GM21717 (cell line): Measurements from ENCODE around the gene PLEKHO1.
"Not testable (repeated sequence)": the region's sequence is repeated elsewhere in the genome, so short reads cannot be mapped to it uniquely, and the experiment has no call there.

Experiments
- ATAC-seq: cut with Tn5 transposase; IDR thresholded peaks from one replicate; pipeline ENCODE4 v1.9.1; 2021; ENCODE audit warnings: mild to moderate bottlenecking, moderate library complexity; ENCODE audit not compliant: unreplicated experiment

PLEKHO1 gene, protein sequence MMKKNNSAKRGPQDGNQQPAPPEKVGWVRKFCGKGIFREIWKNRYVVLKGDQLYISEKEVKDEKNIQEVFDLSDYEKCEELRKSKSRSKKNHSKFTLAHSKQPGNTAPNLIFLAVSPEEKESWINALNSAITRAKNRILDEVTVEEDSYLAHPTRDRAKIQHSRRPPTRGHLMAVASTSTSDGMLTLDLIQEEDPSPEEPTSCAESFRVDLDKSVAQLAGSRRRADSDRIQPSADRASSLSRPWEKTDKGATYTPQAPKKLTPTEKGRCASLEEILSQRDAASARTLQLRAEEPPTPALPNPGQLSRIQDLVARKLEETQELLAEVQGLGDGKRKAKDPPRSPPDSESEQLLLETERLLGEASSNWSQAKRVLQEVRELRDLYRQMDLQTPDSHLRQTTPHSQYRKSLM

DNA sequence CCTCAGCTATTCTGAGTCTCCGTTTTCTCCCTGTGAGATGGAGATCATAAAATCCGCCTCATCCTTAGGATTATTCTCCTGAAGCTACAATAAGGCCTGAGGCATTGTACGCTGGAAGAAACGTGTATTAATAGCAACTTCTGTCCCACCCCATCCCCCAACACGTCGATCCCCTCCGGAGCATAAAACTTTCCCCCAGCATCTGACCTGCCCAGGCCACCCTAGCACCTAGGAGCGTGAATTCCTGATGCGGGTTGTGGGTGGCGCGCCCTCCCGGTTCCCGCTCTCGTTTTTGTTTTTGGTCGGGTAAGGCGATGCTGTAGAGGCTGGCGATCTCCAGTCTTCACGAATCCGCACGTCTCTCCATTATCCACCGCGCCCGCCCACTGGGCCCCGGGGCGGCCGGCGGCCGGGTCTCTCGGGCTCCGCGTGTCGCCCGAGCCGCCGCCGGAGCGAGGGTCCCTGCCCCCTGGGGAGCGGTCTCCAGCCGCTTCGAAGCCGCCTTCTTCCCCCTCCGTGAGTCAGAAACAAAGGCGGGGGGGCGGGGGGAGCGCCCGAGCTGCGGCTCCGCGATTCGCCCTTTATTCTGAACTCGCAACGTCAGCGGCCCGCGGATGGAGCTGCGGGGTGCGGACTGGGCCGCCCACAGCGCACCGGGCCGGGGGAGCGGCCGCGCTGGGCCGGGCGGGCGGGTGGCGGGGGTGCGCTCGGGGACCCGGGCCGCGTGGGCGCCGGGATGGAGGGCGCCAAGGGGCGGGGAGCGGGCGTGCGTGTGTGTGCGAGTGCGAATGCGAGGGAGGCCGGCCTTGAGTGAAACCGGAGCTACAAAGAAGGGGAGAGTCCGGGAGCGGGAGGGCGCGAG is at the start of gene PLEKHO1:
Gene PLEKHO1, plus strand, starts transcription at position 646 of the 862 bp plus-strand sequence. CDS start 342 bp downstream, outside the sequence.
- peak; percentile 38 for ATAC-seq

DNA sequence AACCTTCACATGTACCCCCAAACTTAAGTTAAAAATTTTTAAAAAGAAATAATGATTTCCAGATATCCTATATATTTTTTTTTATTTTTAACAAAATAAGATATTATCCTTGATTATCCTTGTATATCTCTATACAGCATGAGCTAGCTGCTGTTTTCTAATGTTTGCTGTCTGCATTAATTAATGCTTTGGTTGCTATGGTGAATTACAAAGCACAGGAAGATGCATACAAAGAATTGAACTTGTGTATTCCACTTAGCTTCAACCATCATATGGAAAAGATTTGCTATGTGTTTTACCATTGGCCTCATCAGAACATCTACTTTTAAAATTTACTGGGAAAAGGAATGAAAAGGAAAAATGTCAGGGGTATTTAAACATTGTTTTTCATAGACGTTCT is 46.7 kb upstream of the PLEKHO1 start:
- no peak for ATAC-seq

DNA sequence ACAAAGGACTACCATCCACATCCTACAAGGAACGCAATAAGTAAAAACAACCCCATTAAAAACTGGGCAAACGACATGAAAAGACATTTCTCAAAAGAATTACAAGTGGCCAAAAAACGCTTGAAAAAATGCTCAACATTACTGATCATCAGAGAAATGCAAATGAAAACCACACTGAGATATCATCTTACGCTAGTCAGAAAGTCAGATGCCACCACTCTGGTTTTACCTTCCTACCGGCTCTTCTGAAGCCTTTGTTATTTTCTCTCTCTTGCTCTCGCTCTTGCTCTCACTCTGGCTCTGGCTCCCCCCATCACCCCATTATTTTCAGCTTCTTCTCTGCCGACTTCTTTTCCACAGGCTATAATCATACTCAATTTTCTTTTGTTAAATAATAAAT is 43.4 kb upstream of the PLEKHO1 start:
- ATAC-seq: no peak

DNA sequence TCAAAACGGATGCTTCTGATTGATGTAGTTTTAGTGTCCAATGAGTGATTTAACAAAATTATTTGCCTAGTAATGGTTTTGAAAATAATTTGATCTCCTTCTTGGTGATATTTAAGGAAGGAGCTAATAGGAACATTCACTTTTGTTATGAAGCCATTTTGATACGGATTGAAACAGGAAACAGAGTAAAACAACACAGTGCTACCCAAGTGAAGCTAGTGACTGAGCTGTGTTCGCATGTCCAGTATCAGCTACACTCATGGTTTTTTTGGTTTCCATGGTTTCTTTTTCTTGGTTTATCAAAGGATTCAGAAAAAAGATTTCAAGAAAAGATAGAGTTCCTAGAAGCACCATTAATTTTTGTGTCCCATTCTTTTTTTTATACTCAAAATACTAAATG is 40.1 kb upstream of the PLEKHO1 start:
- ATAC-seq: no peak

DNA sequence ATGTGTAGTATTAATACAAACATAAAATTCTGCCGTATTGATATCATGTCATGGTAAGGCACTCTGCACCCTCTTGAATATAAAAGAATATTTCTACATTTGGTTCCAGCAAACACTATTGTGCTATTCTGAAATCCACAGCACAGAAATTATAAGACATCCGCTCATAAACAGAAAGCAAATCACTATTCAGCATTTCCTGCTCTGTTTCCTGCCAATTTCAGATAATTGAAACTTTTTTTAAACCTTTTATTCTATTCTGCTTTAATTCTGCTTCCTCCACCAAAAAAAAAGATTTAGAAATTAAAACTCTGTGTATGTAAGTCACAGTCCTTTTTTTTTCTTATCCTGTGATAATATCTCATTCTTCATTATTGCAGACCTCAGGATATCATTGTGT is 39.6 kb upstream of the PLEKHO1 start:
- ATAC-seq: no peak

DNA sequence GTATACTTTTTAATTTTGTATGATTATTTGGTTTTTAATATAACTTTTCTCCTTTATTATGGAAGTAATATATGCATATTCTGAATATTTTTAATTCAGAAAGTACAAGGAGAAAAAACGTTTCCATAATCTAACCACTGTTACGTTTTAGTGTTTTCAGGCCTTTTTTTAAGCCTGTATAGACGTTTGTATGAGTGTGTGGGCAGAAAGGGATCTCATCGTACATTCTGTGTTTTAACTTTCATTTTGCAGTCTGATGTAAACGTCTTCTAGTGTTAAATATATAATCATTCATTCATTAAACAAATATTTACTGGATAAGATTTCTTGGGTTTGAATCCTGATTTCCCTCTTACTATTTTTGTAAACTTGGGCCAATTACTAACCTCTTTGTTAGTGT is 38.0 kb upstream of the PLEKHO1 start:
- no peak for ATAC-seq

DNA sequence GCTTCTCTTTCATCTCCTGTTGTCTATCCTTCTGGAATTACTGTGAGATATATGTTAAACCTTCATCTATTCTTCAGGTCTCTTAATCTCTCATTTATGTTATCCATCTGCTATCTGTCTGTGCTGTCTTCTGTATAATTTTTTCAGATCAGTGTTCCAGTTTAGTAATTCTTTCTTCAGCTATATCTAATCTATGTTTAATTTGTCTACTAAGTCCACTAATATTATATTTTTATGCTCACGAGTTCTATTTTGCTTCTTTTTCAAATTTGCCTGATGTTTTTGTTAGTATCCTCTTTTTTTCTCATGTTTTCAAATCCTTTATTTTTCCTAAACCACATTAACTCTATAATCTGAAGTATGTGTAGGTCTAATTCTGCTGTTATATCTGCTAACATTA is 34.6 kb upstream of the PLEKHO1 start:
- ATAC-seq: no peak

DNA sequence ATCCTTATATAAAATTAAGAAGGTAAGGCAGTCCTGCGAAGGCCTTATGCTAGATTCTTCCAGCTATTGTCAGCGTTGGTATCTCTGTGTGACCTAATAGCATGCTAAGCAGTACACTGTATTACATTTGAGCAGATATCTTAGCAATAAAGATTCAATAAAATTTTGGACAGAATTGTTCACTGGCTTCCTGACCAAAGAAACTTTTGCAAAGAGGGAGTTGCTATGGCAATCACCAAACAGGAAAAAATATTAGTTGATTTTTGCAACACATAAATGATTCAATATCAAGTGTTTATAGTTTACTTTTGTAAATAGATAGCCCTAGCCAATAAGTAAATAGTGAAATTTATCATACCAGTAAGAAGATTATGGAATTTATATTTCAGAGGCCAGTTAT is 31.0 kb upstream of the PLEKHO1 start:
- ATAC-seq: no peak

DNA sequence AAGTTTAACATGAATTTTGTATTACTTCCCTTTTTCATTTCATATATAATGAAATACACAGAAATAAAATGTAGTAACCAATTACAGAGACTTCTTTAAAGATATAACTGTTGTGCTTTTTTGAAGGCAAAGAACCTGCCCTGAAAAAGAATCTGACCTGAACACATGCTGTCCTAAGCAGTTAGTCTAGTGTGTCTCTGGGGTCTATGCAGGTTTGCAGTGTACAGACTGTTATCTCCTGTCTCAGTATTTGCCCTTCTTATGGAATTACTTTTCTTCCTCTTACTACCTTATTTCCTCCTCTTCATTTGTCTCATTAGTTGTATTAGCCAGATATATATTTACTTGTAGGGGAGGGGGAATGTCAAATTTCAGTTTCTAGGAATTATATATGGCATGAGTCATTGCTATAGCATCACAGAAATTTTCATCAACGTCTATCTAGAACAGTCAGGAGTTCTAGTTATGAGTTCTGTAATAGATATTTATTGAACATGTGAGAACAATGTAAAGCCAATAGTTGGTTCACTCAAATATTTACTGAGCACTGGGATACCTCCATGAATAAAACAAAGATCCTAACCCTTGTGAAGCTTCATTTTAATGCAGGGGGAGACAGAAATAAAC is 28.4 kb upstream of the PLEKHO1 start:
- ATAC-seq: no peak

DNA sequence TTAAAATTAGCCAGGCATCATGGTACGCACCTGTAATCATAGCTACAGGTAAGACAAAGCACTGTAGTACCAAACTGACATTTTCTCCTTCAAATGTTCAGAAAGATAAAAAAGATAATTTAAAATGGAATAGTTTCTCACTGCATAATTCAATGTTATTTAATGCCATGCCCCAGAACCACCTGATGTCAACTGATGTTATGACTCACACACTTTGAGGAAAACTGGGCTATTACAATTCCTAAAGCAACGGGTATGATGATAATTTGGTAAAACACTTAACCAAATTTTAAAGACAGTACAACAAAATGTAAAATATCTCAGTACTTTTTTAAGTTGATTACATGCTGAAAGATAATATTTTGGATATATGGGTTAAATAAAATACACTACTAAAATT is 22.9 kb upstream of the PLEKHO1 start:
- ATAC-seq: no peak

DNA sequence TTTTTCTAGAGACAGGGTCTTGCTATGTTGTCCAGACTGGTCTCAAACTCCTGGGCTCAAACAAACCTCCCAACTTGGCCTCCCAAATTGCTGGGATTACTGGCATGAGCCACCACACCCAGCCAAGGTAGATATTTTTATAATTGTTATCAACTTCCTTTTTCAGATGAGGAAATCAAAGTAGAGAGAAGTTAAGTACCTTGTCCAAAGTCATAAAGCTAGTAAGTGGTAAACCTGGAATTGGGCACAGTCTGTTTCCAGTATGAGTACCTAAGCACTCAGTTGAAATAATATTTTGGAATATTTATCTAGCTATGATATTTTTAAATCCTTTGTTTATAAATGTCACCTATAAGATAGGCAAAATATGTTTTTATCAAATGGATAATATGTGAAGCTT is 22.3 kb upstream of the PLEKHO1 start:
- ATAC-seq: no peak

DNA sequence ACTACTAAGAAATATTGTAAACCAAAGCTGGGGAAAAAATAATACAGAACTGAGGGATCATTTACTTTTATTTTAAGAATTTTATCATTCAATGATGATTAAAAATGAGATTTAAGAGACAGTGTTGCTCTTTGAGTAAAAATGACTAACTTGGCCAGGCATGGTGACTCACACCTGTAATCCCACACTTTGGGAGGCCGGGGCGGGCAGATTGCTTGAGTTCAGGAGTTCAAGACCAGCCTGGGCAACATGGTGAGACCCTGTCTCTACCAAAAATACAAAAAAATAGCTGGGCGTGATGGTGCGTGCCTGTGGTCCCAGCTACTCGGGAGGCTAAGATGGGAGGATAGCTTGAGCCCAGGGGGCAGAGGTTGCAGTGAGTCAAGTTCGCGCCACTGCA is 21.8 kb upstream of the PLEKHO1 start:
- ATAC-seq: no peak

DNA sequence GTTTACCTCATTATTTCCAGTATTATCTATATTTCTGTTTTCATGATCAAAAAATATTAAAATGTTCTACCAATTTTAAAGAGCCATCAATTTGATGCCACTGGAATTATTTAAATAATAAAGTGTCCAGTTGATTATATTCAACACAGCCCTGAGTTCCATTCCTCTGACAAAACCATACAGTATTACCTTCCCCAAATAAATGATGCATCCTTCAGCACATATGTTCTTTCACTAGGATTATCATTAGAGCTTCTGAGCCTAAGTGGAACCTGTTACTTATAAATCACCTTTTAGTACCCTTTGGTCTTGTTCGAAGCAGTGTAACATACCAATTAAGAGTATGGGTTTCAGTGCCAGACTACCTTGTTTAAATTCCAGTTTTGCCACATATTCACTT is 17.3 kb upstream of the PLEKHO1 start:
- ATAC-seq: no peak

DNA sequence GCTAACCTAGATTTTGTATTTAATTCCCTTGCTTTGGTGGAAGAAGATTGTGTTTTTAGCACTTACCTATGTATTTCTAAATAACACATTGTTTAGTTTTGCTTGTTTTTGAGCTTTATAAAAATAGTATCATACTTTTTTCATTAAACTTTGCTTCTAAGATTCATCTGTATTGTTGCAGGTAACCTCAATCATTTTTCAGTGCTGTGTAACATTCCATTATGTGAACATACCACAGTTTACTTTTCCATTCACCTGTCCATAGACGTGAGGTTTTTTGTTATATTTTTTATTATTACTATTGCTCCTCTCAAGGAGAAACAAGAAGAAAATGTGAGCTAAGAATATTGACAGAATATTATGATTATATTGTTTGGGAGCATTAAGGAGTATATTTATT is 15.2 kb upstream of the PLEKHO1 start:
- no peak for ATAC-seq

DNA sequence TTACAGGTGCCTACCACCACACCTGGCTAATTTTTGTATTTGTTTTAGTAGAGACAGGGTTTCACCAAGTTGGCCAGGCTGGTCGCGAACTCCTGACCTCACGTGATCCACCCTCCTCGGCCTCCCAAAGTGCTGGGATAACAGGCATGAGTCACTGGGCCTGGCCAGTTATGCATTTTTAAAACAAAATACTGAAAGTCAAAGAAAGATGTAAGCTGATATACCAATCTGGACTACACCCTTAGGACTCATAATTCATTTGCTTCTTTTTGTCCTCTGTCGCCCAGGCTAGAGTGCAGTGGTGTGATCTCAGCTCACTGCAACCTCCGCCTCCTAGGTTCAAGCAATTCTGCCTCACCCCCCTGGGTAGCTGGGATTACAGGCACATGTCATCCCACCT is 14.3 kb upstream of the PLEKHO1 start:
- ATAC-seq: not testable (repeated sequence)

DNA sequence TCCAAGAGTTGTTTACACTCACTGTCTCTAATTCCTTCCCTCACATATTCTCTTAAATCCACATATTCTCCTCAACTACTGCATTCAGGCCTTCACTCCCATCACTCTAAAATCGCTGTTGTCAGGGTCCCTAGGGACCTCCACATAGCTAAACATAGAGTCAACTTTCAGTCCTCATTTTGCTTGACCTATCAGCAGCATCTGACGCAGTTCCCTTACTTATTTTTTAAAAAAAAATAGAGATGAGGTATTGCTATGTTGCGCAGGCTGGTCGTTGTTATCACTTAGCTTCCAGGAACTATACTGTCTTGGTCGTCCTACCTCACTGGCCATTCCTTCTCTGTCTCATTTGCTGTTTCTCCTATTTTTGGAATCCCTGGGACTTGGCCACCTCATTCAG is 11.7 kb upstream of the PLEKHO1 start:
- no peak for ATAC-seq

DNA sequence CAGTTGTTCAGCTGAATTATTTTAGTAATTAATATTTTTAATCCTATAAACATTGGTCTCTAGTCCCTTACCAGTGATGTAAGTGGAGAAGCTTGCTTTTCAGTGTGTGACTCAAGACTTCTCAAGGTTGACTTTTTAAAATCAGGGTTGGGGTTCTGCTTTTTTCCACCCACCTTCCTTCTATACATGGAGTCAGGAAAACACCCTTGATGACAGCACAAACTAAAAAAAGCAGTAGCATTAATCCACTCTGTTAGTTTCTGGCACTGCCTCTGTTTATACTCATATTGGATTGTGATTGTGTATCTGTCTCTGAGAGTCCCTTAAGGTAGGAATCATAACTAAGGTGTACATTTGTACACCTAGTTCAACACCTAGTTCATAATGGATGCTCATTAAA is 8.3 kb upstream of the PLEKHO1 start:
- no peak for ATAC-seq

DNA sequence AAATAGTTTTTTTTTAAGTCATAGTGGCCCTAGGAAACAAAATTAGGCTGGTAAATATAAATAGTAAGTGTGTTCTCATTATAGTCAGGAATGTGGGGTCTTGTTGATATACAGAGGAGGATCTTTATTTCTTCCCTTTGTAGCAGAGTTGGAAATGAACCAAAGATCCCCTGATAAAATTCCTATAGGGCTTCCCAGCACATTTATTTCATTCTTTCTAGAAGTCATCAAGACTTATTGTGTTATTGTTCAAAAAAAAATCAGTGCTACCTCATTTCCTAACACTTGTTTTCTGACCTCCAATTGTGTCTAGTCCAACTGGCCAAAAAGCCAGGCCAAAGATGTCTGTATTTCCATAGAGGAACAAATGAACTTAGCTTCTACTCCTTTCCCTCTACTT is 7.6 kb upstream of the PLEKHO1 start:
- no peak for ATAC-seq

DNA sequence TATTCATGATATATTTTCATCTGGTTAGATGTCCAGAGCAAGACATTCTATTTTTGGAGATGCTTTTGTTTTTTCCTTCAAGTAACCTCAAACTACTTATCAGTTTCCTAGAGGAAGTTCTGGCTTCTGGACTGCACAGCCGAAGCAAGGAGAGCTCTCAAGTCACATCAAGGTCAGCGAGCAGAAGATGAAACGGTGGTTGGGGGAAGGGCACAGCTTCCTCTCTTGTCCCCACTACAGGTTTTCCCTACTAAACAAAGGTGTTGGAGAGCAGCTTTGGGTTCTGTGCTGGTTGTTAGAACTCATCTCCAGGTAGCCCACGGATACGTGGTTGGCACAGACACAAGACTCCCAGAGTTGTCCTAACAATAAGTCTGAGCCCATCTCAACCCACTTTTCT is 5.1 kb upstream of the PLEKHO1 start:
- no peak for ATAC-seq

DNA sequence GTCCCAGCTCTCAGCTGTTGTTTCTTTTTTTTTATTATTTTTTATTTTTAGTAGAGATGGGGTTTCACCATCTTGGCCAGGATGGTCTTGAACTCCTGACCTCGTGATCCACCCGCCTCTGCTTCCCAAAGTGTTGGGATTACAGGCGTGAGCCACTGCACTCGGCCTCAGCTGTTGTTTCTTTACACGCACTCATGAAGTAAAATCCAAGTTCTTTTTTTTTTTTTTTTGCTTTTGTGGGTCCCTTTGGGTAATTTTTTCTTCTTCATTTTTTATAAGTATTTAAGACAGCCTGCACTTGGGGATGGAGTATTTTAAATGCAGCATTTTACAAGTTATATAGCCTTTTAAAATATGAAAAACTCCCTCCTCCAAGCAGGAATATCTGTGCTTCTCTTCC is 3.7 kb upstream of the PLEKHO1 start:
- ATAC-seq: not testable (repeated sequence)

DNA sequence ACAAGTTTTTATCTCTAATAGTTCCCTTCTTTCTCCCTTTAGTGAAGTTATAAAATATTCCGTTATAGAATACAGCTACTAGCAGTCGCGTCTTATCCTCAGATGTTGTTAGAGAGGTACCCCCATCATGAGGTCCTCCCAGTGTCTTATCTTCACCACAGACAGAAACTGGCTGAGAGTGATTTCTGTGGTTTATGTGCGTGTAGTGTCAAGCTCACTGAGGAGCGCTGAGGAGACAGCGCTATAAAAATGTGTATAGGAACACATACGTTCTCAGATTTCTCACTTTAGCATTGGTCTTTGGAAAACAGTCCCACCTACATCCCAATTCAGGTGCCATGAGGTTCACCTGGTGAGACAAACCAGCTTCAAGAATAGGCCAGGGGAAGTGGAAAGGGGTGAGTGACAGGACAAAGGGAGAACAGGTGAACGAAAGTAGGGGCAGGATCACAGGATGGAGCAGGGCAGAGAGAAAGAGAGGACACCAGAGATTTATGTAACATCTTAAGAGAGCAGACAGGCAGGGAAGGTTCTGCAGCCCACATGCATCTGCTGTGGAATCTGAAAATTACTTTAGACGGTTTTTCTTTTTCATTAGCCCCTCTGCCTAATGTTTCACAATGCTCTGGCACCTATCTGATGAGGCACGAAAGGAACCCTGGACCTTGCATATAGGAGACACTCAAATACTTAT is 2.7 kb upstream of the PLEKHO1 start:
- no peak for ATAC-seq
